Measurements from ENCODE around the gene WIZ. TPM values are rescaled to one million over a fixed set of nuclear protein-coding genes. Genes with fewer than 3 reads are reported as not detected.
"Not testable (repeated sequence)": the region's sequence is repeated elsewhere in the genome, so short reads cannot be mapped to it uniquely, and the experiment has no call there.

WIZ gene
- total and polyA plus RNA-seq, 4 donors, result 14.5 to 42.6 (median 23.3) TPM

GRCh38 chr19:15396436-15396835 lies 53.3 kb downstream of the WIZ start:
- no peak for TF ChIP-seq CTCF (IDR thresholded peaks at IDR 0.05; ENCODE audit: control extremely low read depth, extremely low read depth)
- no peaks in the 10 kb centered on the region for H3K9me3 ChIP-seq (ENCODE audit: control insufficient read depth in 4 of 4, insufficient read depth in 3 of 4, low read length in 3 of 4)
- no peak for ATAC-seq (ENCODE audit: insufficient read depth, low FRiP score)
- H3K4me1 ChIP-seq (ENCODE audit: control insufficient read depth in 5 of 5, insufficient read depth in 5 of 5, low read length in 5 of 5), result no peaks in the 10 kb centered on the region
- no peak for DNase-seq
- H3K4me3 ChIP-seq, result no peak overlapping the region
- H3K36me3 ChIP-seq (ENCODE audit: control insufficient read depth in 4 of 4, insufficient read depth in 4 of 4, low read length in 4 of 4), result peaks cover 25 to 67% (median 48%) of the 10 kb centered on the region in 4 donors
- no peak overlapping the region for H3K9ac ChIP-seq (ENCODE audit: insufficient read depth in 1 of 2, low read length in 2 of 2)
- H3K27me3 ChIP-seq (ENCODE audit: control insufficient read depth in 3 of 3, insufficient read depth in 3 of 3, low read length in 2 of 3), result no peaks in the 10 kb centered on the region
- H3K27ac ChIP-seq (ENCODE audit: low read depth in 1 of 2, low read length in 1 of 2), result no peak overlapping the region
- WGBS, 2 donors, result 99 to 100% methylated on average over 3 of the region's 3 CpGs

GRCh38 chr19:15395251-15395650 lies 54.5 kb downstream of the WIZ start:
- not testable (repeated sequence) for DNase-seq; H3K4me1 ChIP-seq (ENCODE audit: control insufficient read depth in 5 of 5, insufficient read depth in 5 of 5, low read length in 5 of 5); ATAC-seq (ENCODE audit: insufficient read depth, low FRiP score); H3K27me3 ChIP-seq (ENCODE audit: control insufficient read depth in 3 of 3, insufficient read depth in 3 of 3, low read length in 2 of 3); H3K9ac ChIP-seq (ENCODE audit: insufficient read depth in 1 of 2, low read length in 2 of 2); H3K27ac ChIP-seq (ENCODE audit: low read depth in 1 of 2, low read length in 1 of 2); H3K9me3 ChIP-seq (ENCODE audit: control insufficient read depth in 4 of 4, insufficient read depth in 3 of 4, low read length in 3 of 4); H3K4me3 ChIP-seq
- H3K36me3 ChIP-seq (ENCODE audit: control insufficient read depth in 4 of 4, insufficient read depth in 4 of 4, low read length in 4 of 4), result peaks cover 25 to 56% (median 44%) of the 10 kb centered on the region in 4 donors
- WGBS, 2 donors, result 94 to 95% methylated on average over 17 of the region's 17 CpGs

- TF ChIP-seq CTCF (IDR thresholded peaks at IDR 0.05; ENCODE audit: control extremely low read depth, extremely low read depth), result no peak
- no peak overlapping the region for H3K27ac ChIP-seq (ENCODE audit: low read depth in 1 of 2, low read length in 1 of 2)
- WGBS, 2 donors, result 94% methylated on average over 5 of the region's 5 CpGs
- H3K4me3 ChIP-seq, result no peak overlapping the region
- no peaks in the 10 kb centered on the region for H3K4me1 ChIP-seq (ENCODE audit: control insufficient read depth in 5 of 5, insufficient read depth in 5 of 5, low read length in 5 of 5)
- ATAC-seq (ENCODE audit: insufficient read depth, low FRiP score) (no peak), DNase-seq (no peak)
- no peaks in the 10 kb centered on the region for H3K27me3 ChIP-seq (ENCODE audit: control insufficient read depth in 3 of 3, insufficient read depth in 3 of 3, low read length in 2 of 3)
- no peak overlapping the region for H3K9ac ChIP-seq (ENCODE audit: insufficient read depth in 1 of 2, low read length in 2 of 2)
- H3K36me3 ChIP-seq (ENCODE audit: control insufficient read depth in 4 of 4, insufficient read depth in 4 of 4, low read length in 4 of 4), result peaks cover 25 to 49% (median 44%) of the 10 kb centered on the region in 4 donors
- no peaks in the 10 kb centered on the region for H3K9me3 ChIP-seq (ENCODE audit: control insufficient read depth in 4 of 4, insufficient read depth in 3 of 4, low read length in 3 of 4)
Measured at GRCh38 chr19:15394426-15394825, 55.3 kb downstream of the WIZ start.

GRCh38 chr19:15393963-15394362 lies 55.8 kb downstream of the WIZ start:
- Histone ChIP-seq H3K4me1 (ENCODE audit: control insufficient read depth in 5 of 5, insufficient read depth in 5 of 5, low read length in 5 of 5) (no peaks in the 10 kb centered on the region), H3K9me3 (ENCODE audit: control insufficient read depth in 4 of 4, insufficient read depth in 3 of 4, low read length in 3 of 4) (no peaks in the 10 kb centered on the region), H3K9ac (ENCODE audit: insufficient read depth in 1 of 2, low read length in 2 of 2) (no peak overlapping the region), H3K4me3 (no peak overlapping the region), H3K27ac (ENCODE audit: low read depth in 1 of 2, low read length in 1 of 2) (no peak overlapping the region), H3K27me3 (ENCODE audit: control insufficient read depth in 3 of 3, insufficient read depth in 3 of 3, low read length in 2 of 3) (no peaks in the 10 kb centered on the region), H3K36me3 (ENCODE audit: control insufficient read depth in 4 of 4, insufficient read depth in 4 of 4, low read length in 4 of 4) (peaks cover 25 to 45% (median 43%) of the 10 kb centered on the region in 4 donors)
- DNase-seq, result no peak
- TF ChIP-seq CTCF (IDR thresholded peaks at IDR 0.05; ENCODE audit: control extremely low read depth, extremely low read depth), result no peak
- no peak for ATAC-seq (ENCODE audit: insufficient read depth, low FRiP score)
